Epithelial cell of proximal tubule (primary cell): Measurements from ENCODE around the gene SLC23A1. TPM values are rescaled to one million over a fixed set of nuclear protein-coding genes. Genes with fewer than 3 reads are reported as not detected.
"Not testable (repeated sequence)": the region's sequence is repeated elsewhere in the genome, so short reads cannot be mapped to it uniquely, and the experiment has no call there.

Experiments
- DNase-seq: peaks from one replicate; pipeline ENCODE4 v3.0.0-alpha.2; 2011; ENCODE audit warnings: low read depth
- H3K4me3 ChIP-seq: 2 replicates; pipeline ENCODE4 v1.5.1; 2011; ENCODE audit warnings: low read depth, mild to moderate bottlenecking, low read length
- total RNA-seq: library from RNA; depleted of rRNA; stranded (reverse); fragments of >200 nt; gene quantifications from 2 replicates; pipeline ENCODE4 v1.2.3, GENCODE V29; 2015
- TF ChIP-seq, protein P1 (sequence below): conservative IDR thresholded peaks from 2 replicates; pipeline ENCODE4 v1.5.1; 2012; ENCODE audit warnings: low read depth, mild to moderate bottlenecking, low read length

The SLC23A1 gene
- total RNA-seq, 1 donor from 2014 or later, result not detected

DNA sequence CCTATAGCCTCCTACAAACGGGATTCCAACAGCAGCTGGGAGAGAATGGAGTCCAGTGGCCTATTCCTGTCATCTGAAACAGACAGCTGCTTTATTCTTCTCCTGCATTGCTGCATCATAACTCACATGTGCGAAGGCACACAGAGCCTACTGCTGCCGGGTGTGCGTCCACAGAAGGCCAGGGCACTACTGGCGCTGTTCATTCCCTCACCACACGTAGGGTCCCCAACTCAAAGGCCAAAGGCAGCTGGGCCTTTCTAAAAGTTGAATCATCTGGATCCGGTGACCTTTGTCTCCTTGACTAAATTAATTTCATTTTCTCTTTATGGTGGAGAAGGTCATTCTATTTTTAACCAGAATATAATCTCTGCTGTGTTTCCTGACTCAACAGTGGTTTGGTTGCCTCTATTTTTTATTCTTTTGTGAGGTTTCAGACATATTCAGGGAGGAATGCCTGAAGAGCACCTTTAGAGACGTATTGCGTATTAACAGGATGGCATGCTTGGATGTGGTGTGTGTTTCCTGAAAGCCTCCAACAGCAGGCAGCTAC lies 31.6 kb upstream of the SLC23A1 start:
- H3K4me3 ChIP-seq, result no peak overlapping the region
- TF ChIP-seq, protein P1, sequence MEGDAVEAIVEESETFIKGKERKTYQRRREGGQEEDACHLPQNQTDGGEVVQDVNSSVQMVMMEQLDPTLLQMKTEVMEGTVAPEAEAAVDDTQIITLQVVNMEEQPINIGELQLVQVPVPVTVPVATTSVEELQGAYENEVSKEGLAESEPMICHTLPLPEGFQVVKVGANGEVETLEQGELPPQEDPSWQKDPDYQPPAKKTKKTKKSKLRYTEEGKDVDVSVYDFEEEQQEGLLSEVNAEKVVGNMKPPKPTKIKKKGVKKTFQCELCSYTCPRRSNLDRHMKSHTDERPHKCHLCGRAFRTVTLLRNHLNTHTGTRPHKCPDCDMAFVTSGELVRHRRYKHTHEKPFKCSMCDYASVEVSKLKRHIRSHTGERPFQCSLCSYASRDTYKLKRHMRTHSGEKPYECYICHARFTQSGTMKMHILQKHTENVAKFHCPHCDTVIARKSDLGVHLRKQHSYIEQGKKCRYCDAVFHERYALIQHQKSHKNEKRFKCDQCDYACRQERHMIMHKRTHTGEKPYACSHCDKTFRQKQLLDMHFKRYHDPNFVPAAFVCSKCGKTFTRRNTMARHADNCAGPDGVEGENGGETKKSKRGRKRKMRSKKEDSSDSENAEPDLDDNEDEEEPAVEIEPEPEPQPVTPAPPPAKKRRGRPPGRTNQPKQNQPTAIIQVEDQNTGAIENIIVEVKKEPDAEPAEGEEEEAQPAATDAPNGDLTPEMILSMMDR, result no peak
- no peak for DNase-seq

DNA sequence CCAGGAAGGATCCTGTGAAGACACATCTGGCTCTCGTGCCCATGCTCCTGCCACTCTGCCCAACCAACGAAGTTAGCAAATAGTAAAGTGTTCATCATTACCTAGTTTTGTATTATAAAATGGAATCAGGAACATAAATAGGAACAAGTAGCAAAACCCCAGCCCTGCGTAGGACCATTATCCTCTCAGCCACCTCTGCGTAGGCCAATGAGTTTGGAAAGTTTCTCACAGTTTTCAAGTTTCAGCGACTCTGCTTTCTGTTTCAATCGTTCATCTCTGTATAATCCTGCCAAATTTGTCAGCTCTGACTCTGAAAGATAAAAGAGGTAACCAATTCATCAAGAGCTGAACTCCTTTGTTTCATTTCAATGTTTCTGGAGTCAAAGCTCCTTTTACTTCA lies 30.9 kb upstream of the SLC23A1 start:
- DNase-seq, result no peak
- TF ChIP-seq, protein P1, result no peak
- H3K4me3 ChIP-seq, result no peak overlapping the region

DNA sequence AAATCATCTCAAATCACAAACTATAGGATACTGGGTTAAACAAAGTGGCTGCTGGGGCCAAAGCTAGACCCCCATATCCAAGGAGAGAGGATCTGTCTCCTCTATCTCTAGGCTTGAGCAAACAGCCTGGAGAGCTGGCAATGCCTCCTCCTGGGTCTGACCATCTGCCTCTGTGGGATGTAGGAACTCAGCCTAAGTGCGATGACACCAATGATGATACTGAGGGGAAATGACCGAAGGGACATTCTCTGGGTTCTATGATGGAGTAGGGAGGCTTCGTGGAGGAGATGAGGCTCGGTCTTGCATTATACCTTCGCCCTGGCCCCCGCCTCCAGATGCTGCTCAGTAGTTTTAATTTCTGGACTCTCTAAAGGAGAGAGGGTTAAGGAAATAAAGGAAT lies 30.1 kb upstream of the SLC23A1 start:
- DNase-seq, result no peak
- TF ChIP-seq, protein P1, result no peak
- H3K4me3 ChIP-seq, result no peak overlapping the region

DNA sequence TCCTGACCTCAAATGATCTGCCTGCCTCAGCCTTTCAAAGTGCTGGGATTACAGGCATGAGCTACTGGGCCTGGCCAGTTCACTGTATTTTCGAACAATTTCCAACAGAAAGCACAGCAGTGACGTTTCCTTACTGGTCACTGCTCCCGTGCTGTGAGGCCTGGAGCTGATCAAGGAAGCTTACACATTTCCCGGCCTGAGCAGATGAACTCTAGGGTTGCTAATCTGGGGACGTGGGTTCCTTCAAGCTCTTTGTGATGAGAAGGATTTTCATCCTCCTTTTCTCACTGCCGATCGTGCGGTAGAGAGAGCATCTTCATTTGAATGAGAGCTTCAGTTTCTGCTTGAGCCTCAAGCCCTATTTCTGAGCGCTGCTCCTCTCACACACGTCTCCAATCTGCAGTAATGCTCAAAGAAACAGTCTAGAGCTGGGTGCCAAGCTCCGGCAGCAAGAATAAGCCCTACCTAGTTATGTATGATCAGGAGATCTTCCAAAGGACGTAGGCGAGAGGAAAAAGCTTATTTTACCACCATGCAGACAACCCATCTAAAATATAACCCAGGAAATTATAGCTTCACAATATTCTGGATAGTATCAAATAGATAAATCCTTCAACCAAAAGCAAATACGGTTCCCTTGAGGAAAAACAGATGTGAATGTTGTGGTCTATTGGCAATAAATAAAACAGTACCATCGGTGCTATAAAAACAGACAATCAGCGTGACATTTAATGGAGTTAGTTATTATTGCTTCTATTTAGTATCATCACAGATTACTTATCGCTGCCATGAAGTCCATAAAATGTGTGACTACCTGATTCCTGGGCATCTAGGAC lies 28.1 kb upstream of the SLC23A1 start:
- TF ChIP-seq, protein P1, result no peak
- no peak for DNase-seq
- no peak overlapping the region for H3K4me3 ChIP-seq

DNA sequence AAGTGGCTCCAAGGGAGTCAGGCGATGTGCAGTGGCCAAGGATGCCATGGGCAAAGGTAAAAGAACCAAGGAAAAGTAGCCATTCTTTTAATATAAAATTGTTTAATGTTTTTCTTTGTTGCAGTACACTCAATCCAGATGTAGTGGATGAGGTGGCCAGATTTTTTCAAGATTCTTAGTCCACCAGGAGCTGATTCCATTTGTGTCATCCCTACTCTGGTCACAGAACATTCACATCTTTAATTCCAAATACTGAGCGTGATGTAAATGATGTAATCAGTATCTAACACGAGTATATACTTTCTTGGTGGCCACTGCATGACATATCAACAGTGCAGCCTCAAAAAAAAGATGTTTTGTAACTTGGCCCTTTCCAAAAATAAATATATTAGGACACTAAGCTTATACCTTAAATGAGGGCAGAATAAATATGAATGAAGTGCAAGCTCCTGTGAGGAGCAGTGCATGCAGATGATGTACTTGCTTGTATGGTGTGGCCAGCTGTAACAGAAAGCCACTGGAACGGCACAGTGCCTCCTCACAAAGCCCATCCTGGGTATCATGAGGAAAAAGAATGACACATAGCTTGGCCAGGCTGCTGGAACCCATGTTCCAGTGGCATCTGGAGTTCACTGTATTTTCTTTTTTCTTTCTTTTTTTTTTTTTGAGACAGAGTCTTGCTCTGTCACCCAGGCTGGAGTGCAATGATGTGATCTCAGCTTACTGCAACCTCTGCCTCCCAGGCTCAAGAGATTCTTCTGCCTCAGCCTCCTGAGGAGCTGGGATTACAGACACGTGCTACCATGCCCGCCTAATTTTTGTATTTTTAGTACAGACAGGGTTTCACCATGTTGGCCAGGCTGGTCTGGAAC lies 27.3 kb upstream of the SLC23A1 start:
- TF ChIP-seq, protein P1, result no peak
- H3K4me3 ChIP-seq, result no peak overlapping the region
- DNase-seq, result no peak

- DNase-seq, H3K4me3 ChIP-seq: not testable (repeated sequence)
Observed at GRCh38 chr5:139409116-139409515, 26.0 kb upstream of the SLC23A1 start.

DNA sequence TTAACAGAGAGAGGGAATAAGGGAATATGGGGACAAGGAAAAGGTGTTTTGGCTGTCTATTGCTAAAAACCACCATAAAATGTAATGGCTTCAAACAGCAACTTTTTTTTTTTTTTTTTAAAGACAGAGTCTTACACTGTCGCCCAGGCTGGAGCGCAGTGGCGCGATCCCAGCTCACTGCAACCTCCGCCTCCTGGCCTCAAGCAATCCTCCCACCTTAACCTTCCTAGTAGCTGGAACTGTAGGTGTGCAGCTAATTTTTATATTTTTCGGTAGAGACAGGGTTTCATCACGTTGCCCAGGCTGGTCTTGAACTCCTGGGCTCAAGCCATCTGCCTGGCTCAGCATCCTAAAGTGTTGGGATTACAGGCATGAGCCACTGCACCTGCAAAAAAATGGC lies 25.1 kb upstream of the SLC23A1 start:
- DNase-seq, result no peak
- TF ChIP-seq, protein P1, result no peak
- no peak overlapping the region for H3K4me3 ChIP-seq
